NCI-H748 treated with DMSO at 0.1 percent for 48 hours (cell line): Measurements from ENCODE around the gene SYT7.

Source experiments
- DNase-seq: peaks from one replicate; lab custom pipeline; 2025; lab: John Stamatoyannopoulos, UW

SYT7 gene

GRCh38 chr11:61536676-61537270 lies 44.1 kb downstream of the SYT7 start:
- DNase-seq, result no peak

DNA sequence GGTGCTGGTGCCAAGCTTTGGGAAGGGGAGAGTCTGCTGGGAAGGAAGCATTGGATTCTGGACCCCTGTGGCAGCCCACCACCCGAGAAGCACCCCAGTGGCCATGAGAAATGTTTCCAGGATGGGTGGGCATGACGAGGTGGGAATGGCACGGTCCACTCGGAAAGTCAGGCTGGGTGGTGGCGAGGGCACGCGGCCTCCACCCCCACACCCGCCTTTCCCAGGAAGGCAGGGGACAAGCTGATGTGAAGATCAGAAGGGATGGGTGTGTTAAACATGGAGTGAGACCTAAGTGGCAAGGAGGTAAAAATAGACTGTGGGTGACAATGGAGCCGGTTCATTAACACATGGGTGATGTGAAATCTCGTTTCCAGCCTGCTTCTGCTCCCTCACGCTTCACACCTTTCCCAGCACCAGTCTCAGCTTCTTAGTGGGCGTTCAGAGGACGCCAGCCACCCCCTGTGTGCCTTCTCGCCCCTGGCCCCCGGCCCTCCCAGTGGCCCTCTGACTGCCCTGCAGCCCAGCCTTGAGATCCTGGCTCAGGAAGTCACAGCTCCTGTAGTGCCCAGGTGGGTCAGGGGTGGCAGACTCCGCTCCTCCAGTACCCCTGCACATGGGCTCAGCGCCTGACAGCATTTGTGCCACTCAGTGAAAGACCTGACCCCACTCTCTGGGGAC lies 44.7 kb downstream of the SYT7 start:
- no peak for DNase-seq

GRCh38 chr11:61534933-61535839 lies 45.7 kb downstream of the SYT7 start:
- no peak for DNase-seq

DNA sequence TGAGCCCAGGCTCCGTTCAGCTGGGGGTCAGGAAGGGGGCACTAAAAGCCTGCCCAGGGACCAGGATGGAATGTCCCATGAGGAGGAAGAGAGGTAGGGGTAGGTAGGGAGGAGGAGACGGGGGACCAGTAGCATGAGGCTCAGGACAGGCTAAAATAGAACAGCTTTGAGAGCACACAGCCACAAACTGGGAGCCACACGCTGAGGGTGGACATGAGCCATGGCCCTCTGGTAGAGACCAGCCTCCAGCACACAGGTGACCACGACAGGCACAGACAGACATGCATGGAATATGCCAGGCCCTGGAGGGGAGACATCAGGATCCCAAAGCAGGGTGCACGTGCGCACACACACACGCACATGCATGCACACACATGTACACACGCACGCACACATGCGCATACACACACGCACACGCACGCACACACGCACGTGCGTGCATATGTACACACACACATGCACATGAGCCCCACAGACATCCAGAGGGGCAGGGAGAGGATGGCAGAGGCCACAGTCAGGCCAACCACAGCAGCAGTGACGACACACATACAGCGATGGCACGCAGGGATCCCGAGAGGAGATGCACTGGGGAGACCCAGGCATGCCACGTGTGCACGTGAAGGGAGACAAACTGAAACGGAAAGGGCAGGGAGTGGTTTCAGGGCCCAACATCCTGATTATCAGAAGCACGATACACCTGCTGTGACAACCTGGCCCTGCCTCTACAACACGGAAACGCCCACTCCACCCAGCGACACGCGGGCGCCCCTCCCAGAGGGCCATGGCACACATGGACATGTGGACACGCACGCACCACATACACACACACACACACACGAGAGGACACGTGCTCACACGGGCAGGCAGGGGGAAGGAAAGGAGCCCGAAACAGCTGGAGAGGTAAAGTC lies 46.6 kb downstream of the SYT7 start:
- no peak for DNase-seq

DNA sequence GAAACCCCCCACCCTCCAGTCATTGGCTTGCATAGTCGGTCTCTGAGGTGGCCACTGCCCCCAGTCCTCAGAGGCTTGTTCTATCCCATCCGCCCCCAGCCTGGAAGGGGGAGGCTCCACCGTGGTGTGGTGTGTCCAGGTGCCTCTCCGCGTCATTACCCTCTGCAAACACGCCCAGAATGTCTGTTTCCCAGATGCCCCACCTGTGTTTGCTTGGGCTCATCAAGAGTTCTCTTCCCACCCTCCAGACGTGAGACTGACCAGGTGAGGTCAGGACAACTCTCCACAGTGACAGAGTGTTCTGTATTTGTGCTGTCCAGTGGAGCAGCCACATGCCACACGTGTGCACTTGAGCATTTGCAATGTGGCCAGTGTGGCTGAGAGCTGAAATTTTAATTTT lies 47.5 kb downstream of the SYT7 start:
- DNase-seq, result peak; percentile 72

DNA sequence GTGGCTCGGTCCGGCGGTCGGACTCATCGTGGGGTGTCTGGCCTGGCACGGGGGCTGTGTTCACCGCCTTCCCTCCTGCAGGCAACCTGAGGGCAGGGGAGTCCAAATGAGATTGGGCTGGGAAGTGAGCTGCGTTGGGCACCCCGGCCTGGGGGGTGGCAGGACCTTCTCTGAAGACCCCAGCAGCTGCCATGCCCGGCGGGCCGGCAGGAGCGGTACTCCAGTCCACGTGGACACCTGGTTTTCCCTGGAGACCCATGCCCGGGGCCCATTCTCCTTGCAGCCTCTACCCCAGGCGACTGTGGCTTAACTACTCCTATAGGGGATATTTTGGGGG lies 47.9 kb downstream of the SYT7 start:
- no peak for DNase-seq

- peak; percentile 24 for DNase-seq
Measured at GRCh38 chr11:61532134-61533038, 48.5 kb downstream of the SYT7 start.

DNA sequence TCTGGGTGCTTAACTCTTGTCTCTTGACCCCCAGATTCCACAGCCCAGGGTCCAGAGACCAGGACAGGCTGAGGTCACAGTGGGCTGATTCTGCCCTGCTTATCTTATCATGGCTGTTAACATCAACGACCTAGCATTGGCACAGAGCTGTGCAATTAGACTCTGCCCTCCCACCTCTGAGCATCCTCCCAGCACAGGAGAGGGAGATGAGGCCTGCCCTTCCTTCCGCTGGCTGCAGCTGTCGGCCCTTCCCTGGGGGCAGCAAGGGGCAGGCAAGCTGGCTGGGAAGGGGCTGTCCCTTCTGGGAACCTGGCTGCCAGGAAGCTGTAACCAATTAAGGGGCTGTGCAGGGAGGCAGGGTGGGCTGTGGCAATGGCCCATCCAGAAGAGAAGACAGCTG lies 49.8 kb downstream of the SYT7 start:
- DNase-seq, result no peak

DNA sequence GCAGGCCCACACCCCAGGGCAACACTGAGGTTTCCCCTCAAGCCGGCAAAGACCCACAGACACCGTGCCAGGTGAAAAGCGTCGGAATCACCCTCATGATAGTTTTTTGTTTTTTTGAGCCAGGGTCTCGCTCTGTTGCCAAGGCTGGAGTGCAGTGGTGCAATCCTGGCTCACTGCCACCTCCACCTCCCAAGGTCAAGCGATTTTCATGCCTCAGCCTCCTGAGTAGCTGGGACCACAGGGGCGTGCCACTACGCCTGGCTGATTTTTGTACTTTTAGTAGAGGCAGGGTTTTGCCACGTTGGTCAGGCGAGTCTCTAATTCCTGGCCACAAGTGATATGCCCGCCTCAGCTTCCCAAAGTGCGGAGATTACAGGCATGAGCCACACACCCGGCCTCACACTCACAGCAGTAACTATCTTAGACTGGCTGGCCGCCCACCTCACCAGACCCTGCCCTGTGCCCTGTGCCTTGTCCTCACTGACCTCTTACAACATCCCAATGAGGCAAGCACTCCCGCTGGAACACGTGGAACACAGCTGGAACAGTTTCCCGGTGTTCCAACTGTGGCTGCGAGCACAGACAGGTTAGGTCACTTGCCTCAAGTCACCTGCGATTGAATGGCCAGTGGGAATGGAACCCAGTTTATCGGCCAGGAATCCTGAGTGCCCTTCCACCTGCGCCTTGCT lies 51.2 kb downstream of the SYT7 start:
- no peak for DNase-seq

GRCh38 chr11:61528114-61528513 lies 52.8 kb downstream of the SYT7 start:
- no peak for DNase-seq

GRCh38 chr11:61526956-61527731 lies 53.7 kb downstream of the SYT7 start:
- no peak for DNase-seq

- DNase-seq, result no peak
Measured at GRCh38 chr11:61526229-61526628, 54.6 kb downstream of the SYT7 start.

GRCh38 chr11:61524963-61525587 lies 55.8 kb downstream of the SYT7 start:
- no peak for DNase-seq

DNA sequence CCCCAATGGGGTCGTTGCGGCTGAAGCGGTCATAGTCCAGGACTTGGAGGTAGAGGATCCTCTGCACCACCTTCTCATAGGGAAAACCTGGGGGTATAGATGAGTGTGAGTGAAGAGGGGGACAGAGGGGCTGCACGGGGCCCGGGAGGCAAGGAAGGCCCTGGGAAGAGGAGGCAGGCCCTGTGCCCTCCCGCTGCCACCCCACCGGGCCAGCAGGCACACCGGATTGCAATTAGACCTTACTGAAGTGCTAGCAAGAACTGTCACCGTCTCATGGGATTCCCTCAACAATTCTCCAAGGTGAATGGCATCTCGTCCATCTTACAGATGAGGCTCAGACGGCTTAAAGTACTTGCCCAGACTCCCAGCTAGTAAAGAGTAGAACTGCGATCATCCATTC lies 56.4 kb downstream of the SYT7 start:
- no peak for DNase-seq

- DNase-seq, result no peak
Measured at GRCh38 chr11:61522881-61523280, 58.0 kb downstream of the SYT7 start.

GRCh38 chr11:61518032-61518795 lies 62.7 kb downstream of the SYT7 start:
- no peak for DNase-seq

DNA sequence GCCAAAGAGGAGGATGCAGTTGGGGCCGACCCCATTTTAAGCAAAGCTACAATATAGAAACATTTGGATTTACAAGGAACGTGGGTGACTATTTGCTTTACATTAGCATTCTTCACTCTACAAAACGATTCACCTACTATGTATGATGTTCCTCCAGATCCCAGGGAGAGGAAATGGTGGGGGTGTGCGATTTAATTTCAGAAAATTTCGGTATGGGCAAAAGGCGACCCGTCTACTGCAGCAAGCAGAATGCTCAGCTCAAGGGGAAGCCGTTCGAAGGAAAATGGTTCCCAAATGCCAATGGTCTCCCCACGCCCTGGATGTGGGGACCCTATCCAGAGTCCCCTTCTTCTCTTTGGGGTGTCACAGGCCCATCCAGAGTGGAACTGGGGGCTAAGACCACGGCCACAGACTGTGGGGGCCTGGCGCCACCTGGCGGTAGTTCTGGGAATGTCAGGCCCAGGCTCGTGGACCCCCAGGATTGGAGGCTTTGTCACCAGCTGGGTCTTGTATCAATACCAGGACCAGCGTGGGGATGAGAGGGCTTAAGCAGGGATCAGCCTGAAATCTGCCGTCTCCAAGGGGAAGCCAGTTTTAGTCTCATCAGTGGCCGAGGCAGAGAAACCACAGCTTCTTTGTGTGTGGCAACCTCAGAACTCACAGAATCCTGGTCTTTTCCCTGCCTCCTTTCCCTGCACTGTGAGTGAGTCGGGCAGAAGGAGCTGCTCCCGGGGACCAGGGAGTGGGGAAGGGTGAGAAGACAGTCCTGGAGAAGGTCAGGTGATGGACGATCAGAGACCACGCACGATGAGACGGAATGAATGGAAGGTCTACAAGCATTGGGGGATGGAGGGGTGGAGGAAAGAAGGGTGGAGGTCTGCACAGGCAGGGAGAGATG lies 64.0 kb downstream of the SYT7 start:
- no peak for DNase-seq
